ENCODE results near the gene TLE1.

The TLE1 gene

DNA sequence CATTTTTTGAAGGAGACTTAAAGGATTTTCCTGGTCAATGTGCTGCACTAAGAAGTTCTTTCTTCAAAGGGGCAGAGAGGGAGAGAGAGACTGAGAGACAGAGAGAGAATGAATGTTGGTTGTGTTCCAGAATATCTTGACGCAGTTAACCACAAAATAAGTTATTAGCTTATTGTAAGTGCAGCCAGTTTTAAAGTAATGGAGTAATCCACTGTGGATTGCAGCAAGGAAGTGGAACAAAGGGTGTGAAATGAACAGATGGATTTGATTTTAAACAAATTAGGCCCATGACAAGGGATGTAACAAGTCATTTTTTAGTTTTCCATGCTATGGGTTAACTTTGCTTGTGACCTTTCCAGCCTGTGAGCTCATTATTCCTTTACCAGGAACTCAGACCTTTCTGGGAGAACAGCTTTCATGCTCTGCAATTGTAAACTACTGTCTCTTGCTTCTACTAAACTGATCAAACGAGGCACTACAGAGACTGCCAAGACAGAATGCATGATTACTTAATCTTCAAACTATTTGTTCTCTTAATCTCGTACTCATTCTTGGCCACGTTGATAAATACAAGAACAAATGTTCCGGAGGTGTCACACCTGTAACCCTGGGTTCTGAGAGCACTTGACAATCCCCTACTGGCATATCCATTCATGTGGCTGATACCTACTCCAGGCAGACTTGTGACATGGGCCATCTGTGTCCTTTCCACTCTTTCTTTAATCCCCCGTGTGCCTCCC lies 131.1 kb downstream of the TLE1 start:
- Mint-ChIP-seq H3K4me3 (no peak overlapping the region), H3K36me3 (ENCODE audit: insufficient read depth) (no peaks in the 10 kb centered on the region), H3K27ac (no peak overlapping the region), H3K9me3 (peaks cover 0 to 5% of the 10 kb centered on the region in 2 donors), H3K27me3 (no peaks in the 10 kb centered on the region), H3K4me1 (ENCODE audit: low read depth in 2 of 2) (no peaks in the 10 kb centered on the region)
- no peak for DNase-seq
- no peak for ATAC-seq (replicated peaks)

- ATAC-seq (replicated peaks) (no peak), DNase-seq (no peak)
- Mint-ChIP-seq H3K9me3 (peaks cover 0 to 5% of the 10 kb centered on the region in 2 donors), H3K4me3 (no peak overlapping the region), H3K27me3 (no peaks in the 10 kb centered on the region), H3K27ac (no peak overlapping the region), H3K36me3 (ENCODE audit: insufficient read depth) (no peaks in the 10 kb centered on the region), H3K4me1 (ENCODE audit: low read depth in 2 of 2) (no peaks in the 10 kb centered on the region)
Measured at GRCh38 chr9:81557452-81558090, 131.8 kb downstream of the TLE1 start.

- Mint-ChIP-seq H3K27ac (no peak overlapping the region), H3K27me3 (peaks cover 0 to 2% of the 10 kb centered on the region in 2 donors)
Measured at GRCh38 chr9:81556923-81557322, 132.4 kb downstream of the TLE1 start.

DNA sequence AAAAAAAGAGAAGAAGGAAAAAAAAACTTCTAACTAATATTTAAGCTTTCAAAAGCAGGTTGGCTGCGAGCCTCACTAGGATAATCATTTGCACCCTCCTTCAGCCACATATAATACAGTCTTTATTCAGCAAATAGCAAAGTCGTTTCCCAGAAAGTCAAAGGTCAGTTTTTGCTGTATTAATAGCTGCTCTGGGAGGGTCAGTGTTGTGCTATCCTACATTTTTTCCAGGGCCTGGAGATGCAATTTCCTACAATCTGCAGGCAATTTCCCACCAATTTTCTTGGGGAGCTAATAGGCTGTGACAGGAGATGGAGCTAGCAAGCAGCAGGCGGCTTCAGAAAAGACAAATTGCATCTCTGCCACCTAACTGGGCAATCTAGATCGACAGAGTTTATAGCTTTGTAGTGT lies 136.8 kb downstream of the TLE1 start:
- Mint-ChIP-seq H3K36me3 (ENCODE audit: insufficient read depth) (peaks cover 3% of the 10 kb centered on the region), H3K4me1 (ENCODE audit: low read depth in 2 of 2) (no peaks in the 10 kb centered on the region), H3K27me3 (peaks cover 0 to 18% of the 10 kb centered on the region in 2 donors), H3K4me3 (no peak overlapping the region), H3K27ac (no peak overlapping the region), H3K9me3 (peaks cover 0 to 5% of the 10 kb centered on the region in 2 donors)
- no peak for ATAC-seq (replicated peaks)
- DNase-seq: no peak

More at GRCh38 chr9:81556923-81557322, 132.4 kb downstream of the TLE1 start:
- Mint-ChIP-seq H3K36me3 (ENCODE audit: insufficient read depth) (no peaks in the 10 kb centered on the region), H3K9me3 (peaks cover 0 to 5% of the 10 kb centered on the region in 2 donors), H3K4me3 (no peak overlapping the region), H3K4me1 (ENCODE audit: low read depth in 2 of 2) (no peaks in the 10 kb centered on the region)
- no peak for DNase-seq
- no peak for ATAC-seq (replicated peaks)

DNA sequence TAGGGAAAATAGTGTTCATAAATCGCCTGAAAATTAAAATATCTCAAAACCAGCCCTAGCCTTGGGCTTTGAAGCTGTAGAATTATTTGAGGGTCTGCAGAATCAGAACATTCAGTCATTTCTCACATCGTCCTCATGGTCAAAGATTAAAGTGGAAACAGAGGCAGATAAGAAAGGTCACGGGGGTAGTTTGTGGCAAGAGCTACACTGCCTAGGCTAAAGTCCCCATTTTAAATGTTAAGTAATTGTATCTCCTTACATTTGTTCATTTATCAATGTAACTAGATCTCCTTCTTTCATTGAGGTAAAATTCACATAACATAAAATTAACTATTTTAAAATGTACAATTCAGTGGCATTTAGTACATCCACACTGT lies 139.2 kb downstream of the TLE1 start:
- no peak overlapping the region for H3K4me3 Mint-ChIP-seq
- no peak overlapping the region for H3K27ac Mint-ChIP-seq
- H3K9me3 Mint-ChIP-seq: peaks cover 0 to 7% of the 10 kb centered on the region in 2 donors
- no peaks in the 10 kb centered on the region for H3K4me1 Mint-ChIP-seq (ENCODE audit: low read depth in 2 of 2)
- DNase-seq: no peak
- H3K27me3 Mint-ChIP-seq: peaks cover 0 to 18% of the 10 kb centered on the region in 2 donors
- no peak for ATAC-seq (replicated peaks)
- peaks cover 3% of the 10 kb centered on the region for H3K36me3 Mint-ChIP-seq (ENCODE audit: insufficient read depth)

- Mint-ChIP-seq H3K9me3 (peaks cover 0 to 7% of the 10 kb centered on the region in 2 donors), H3K36me3 (ENCODE audit: insufficient read depth) (peaks cover 3% of the 10 kb centered on the region), H3K4me3 (no peak overlapping the region), H3K27ac (no peak overlapping the region), H3K27me3 (peaks cover 0 to 18% of the 10 kb centered on the region in 2 donors), H3K4me1 (ENCODE audit: low read depth in 2 of 2) (no peaks in the 10 kb centered on the region)
- no peak for ATAC-seq (replicated peaks)
- no peak for DNase-seq
Measured at GRCh38 chr9:81549500-81550206, 139.7 kb downstream of the TLE1 start.

GRCh38 chr9:81548911-81549310 lies 140.4 kb downstream of the TLE1 start:
- Mint-ChIP-seq H3K27me3 (peaks cover 0 to 18% of the 10 kb centered on the region in 2 donors), H3K4me1 (ENCODE audit: low read depth in 2 of 2) (no peaks in the 10 kb centered on the region), H3K27ac (no peak overlapping the region), H3K36me3 (ENCODE audit: insufficient read depth) (peaks cover 3% of the 10 kb centered on the region), H3K9me3 (peaks cover 0 to 7% of the 10 kb centered on the region in 2 donors), H3K4me3 (no peak overlapping the region)
- no peak for ATAC-seq (replicated peaks)
- no peak for DNase-seq

DNA sequence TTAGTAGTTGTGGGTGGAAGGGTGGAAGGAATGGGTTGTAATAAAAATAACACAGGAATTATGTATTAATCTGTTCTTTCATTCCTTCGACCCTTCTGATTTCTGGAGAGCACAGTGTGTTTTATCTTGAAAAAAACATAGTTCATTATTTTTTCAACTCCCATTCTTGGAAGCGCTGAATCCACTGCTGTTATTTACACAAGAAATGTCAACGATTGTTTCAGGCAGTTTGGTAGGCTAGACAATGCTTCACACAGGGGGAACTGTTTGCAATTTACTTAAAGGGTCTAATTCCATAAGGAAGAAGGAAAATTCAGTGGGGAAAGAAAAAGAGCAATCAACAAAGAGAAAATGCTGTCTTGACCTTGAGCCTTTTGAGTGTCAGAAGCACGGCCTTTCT lies 142.9 kb downstream of the TLE1 start:
- Mint-ChIP-seq H3K4me3 (no peak overlapping the region), H3K9me3 (peaks cover 0 to 5% of the 10 kb centered on the region in 2 donors), H3K36me3 (ENCODE audit: insufficient read depth) (peaks cover 3% of the 10 kb centered on the region), H3K27me3 (peaks cover 0 to 11% of the 10 kb centered on the region in 2 donors), H3K4me1 (ENCODE audit: low read depth in 2 of 2) (no peaks in the 10 kb centered on the region), H3K27ac (no peak overlapping the region)
- ATAC-seq (replicated peaks) (no peak), DNase-seq (no peak)

DNA sequence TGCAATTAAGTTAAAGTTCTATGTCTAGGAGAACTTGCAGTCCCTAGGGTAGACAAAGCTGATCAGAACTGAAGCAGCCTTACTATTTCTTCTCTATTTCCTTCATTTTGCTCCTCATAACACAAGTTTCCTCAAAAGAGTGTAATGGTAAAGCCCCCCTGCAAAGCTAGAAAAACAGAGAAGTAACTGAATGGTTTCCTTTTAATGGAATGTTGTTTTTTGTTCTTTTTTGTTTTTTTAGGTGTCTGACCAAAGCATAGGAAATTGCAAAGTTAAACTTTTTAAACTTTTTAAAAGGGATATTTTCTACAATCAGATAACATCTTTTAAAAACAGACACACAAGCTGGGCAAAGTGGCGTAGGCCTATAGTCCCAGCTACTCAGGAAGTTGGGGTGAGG lies 145.7 kb downstream of the TLE1 start:
- Mint-ChIP-seq H3K4me1 (ENCODE audit: low read depth in 2 of 2) (no peaks in the 10 kb centered on the region), H3K27me3 (peaks cover 0 to 7% of the 10 kb centered on the region in 2 donors), H3K4me3 (no peak overlapping the region), H3K27ac (no peak overlapping the region), H3K36me3 (ENCODE audit: insufficient read depth) (no peaks in the 10 kb centered on the region), H3K9me3 (peaks cover 0 to 4% of the 10 kb centered on the region in 2 donors)
- DNase-seq (no peak), ATAC-seq (replicated peaks) (no peak)

DNA sequence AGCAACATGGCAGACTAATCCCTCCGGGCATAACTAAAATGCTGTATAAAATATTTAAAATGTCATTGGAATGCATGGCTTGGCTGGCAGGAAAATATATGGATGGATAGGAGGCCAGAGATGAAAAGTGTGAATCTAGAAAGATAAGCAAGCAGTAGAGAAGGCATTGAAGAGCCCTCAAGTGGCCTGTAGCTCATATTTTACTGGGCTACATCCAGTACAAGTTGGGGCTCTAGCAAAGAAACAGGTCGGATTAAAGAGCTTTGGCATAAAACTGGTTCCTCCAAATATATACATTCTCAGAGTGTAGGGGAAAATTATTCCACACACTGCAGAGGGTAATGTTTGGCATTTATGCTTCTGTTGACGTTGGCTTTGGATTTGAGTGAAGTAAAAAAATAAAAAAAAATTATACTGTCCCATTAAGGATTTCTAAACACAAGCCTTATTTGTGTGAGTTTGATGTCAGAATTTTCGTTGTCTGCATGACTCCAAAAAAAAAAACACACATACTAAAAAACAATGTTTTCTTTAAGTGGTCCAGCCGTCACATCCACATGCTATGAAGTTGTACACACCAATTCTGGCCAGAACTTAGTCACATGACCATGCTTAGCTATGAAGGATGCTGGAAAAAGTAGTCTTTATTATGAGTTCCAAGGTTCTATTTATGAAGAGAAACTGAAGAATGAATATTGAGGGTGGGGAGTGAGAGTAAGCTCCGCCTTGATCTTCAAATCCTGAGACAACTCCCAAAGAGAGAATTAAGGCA lies 147.0 kb downstream of the TLE1 start:
- Mint-ChIP-seq H3K27ac (no peak overlapping the region), H3K36me3 (ENCODE audit: insufficient read depth) (no peaks in the 10 kb centered on the region), H3K4me1 (ENCODE audit: low read depth in 2 of 2) (no peaks in the 10 kb centered on the region), H3K27me3 (no peaks in the 10 kb centered on the region), H3K9me3 (peaks cover 0 to 6% of the 10 kb centered on the region in 2 donors), H3K4me3 (no peak overlapping the region)
- ATAC-seq (replicated peaks) (no peak), DNase-seq (no peak)

DNA sequence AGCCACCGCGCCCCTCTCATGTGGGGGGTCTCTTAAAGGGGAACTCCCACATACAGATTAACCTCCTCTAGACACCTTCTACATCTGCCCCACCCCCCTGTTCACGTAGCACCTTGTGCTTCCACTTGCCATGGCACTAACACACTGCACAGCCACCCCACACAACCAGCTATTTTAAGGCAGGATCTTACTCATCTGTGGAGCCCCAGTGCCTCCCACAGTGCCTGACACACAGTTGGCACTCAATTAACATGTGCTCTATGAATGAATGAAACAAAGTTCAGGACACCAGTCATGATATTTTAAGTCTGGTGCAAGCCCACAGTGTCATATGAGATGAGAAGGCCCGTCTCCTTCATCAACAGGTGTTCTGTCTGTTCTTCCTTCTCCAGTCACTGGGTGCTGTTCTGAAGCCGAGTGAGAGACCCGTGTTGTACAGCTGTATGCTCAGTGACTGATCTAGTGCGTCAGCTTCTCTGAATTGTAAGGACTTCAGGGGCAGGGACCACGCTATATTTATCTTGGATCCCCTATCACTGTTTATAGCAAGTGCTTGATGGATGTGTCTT lies 149.1 kb downstream of the TLE1 start:
- no peak for ATAC-seq (replicated peaks)
- Mint-ChIP-seq H3K27ac (no peak overlapping the region), H3K4me1 (ENCODE audit: low read depth in 2 of 2) (no peaks in the 10 kb centered on the region), H3K9me3 (peaks cover 0 to 4% of the 10 kb centered on the region in 2 donors), H3K36me3 (ENCODE audit: insufficient read depth) (no peaks in the 10 kb centered on the region), H3K4me3 (no peak overlapping the region), H3K27me3 (no peaks in the 10 kb centered on the region)
- no peak for DNase-seq

- H3K4me1 Mint-ChIP-seq (ENCODE audit: low read depth in 2 of 2): no peaks in the 10 kb centered on the region
- no peaks in the 10 kb centered on the region for H3K27me3 Mint-ChIP-seq
- no peaks in the 10 kb centered on the region for H3K36me3 Mint-ChIP-seq (ENCODE audit: insufficient read depth)
- DNase-seq (no peak), ATAC-seq (replicated peaks) (no peak)
- H3K4me3 Mint-ChIP-seq: no peak overlapping the region
- no peak overlapping the region for H3K27ac Mint-ChIP-seq
- H3K9me3 Mint-ChIP-seq: peaks cover 0 to 4% of the 10 kb centered on the region in 2 donors
Measured at GRCh38 chr9:81539317-81539716, 150.0 kb downstream of the TLE1 start.

DNA sequence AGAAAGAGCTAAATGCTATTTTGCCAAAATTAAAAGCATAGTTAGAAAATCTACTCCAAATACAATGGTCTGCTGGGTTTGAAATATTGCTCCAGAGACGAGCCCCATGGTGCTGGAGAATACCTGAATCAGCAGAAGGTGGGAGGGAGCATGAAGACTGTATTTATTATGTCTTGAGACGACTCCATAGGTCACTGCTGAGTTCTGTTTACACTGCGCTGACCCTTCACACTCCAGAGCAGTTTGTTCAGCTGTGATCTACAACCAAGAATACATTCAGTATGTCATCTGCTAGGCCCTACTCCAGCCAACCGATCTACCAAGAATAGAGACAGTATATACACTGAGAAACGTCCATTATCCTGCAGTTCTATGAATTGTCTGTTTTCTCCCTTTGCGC lies 150.5 kb downstream of the TLE1 start:
- DNase-seq (no peak), ATAC-seq (replicated peaks) (no peak)
- Mint-ChIP-seq H3K9me3 (peaks cover 0 to 4% of the 10 kb centered on the region in 2 donors), H3K27me3 (no peaks in the 10 kb centered on the region), H3K4me3 (no peak overlapping the region), H3K27ac (no peak overlapping the region), H3K4me1 (ENCODE audit: low read depth in 2 of 2) (no peaks in the 10 kb centered on the region), H3K36me3 (ENCODE audit: insufficient read depth) (no peaks in the 10 kb centered on the region)
